ENCODE results near the gene SHPK.

GRCh38 chr17:3621146-3621720, 14.8 kb downstream of the SHPK start:
- TF ChIP-seq YY1 (IDR thresholded peaks at IDR 0.05; ENCODE audit: insufficient read depth, insufficient read length) (no peak), SUZ12 (IDR thresholded peaks at IDR 0.05; ENCODE audit: extremely low read depth, insufficient read depth, insufficient read length) (no peak)

All from NT2/D1 (cell line).